Hepatocyte (in vitro differentiated cells): Measurements from ENCODE around the gene TMPRSS7. TPM values are rescaled to one million over a fixed set of nuclear protein-coding genes. Genes with fewer than 3 reads are reported as not detected.

Source experiments
- DNase-seq: peaks from one replicate; pipeline ENCODE4 v3.0.0-alpha.2; 2016; ENCODE audit warnings: low spot score
- H2AFZ ChIP-seq: fragments of 200-600 bp; sonication (generic); 2 replicates; pipeline ENCODE4 v1.6.0; 2016; ENCODE audit warnings: antibody characterized with exemption, mild to moderate bottlenecking
- H3K27ac ChIP-seq: fragments of 200-600 bp; sonication (generic); 2 replicates; pipeline ENCODE4 v1.5.1; 2016; ENCODE audit warnings: mild to moderate bottlenecking
- H3K27me3 ChIP-seq: fragments of 200-600 bp; sonication (generic); 2 replicates; pipeline ENCODE4 v1.6.1; 2016
- H3K36me3 ChIP-seq: fragments of 200-600 bp; sonication (generic); replicated peaks from 2 replicates; pipeline ENCODE4 v1.5.1; 2016; ENCODE audit warnings: low read depth; ENCODE audit not compliant: insufficient read depth
- H3K4me1 ChIP-seq: fragments of 200-600 bp; sonication (generic); 2 replicates; pipeline ENCODE4 v1.5.1; 2016; ENCODE audit warnings: mild to moderate bottlenecking, moderate library complexity; ENCODE audit not compliant: insufficient read depth
- H3K4me2 ChIP-seq: fragments of 200-600 bp; sonication (generic); 2 replicates; pipeline ENCODE4 v1.6.0; 2016
- H3K4me3 ChIP-seq: fragments of 200-600 bp; sonication (generic); 2 replicates; pipeline ENCODE4 v1.5.1; 2016; ENCODE audit warnings: mild to moderate bottlenecking
- H3K79me2 ChIP-seq: fragments of 200-600 bp; sonication (generic); 2 replicates; pipeline ENCODE4 v1.6.0; 2017; ENCODE audit warnings: mild to moderate bottlenecking
- H3K9me2 ChIP-seq: fragments of 200-600 bp; sonication (generic); replicated peaks from 2 replicates; pipeline ENCODE4 v1.6.0; 2017; ENCODE audit warnings: mild to moderate bottlenecking; ENCODE audit not compliant: insufficient read depth
- H3K9me3 ChIP-seq: fragments of 200-600 bp; sonication (generic); 2 replicates; pipeline ENCODE4 v1.5.1; 2016; ENCODE audit warnings: low read depth, mild to moderate bottlenecking
- H4K20me1 ChIP-seq: fragments of 200-600 bp; sonication (generic); 2 replicates; pipeline ENCODE4 v1.6.0; 2016; ENCODE audit warnings: mild to moderate bottlenecking; ENCODE audit not compliant: insufficient read depth, poor library complexity, severe bottlenecking
- EZH2 ChIP-seq: fragments of 200-600 bp; sonication (generic); IDR thresholded peaks from 2 replicates; pipeline ENCODE4 v1.6.1; 2016; ENCODE audit warnings: antibody characterized with exemption, mild to moderate bottlenecking, borderline replicate concordance
- EZH2phosphoT487 ChIP-seq: fragments of 200-600 bp; sonication (generic); IDR thresholded peaks from one replicate; pipeline ENCODE4 v1.6.1; 2018; ENCODE audit warnings: antibody characterized with exemption, mild to moderate bottlenecking, low read depth, moderate library complexity; ENCODE audit not compliant: unreplicated experiment, severe bottlenecking
- WGBS: methylation state at CpG from one replicate; pipeline ENCODE4 v1.1.6; 2016; ENCODE audit warnings: low lambda C conversion rate; ENCODE audit errors: missing lambda C conversion rate; 5-methylcytosine and 5-hydroxymethylcytosine counted together
- polyA plus RNA-seq: library from polyadenylated mRNA; unstranded; fragments of >200 nt; fragmentation: Nextera tagmentation; extraction: Ambion mirVana; gene quantifications from 2 replicates; pipeline ENCODE4 v1.2.1, GENCODE V29; 2016
- total RNA-seq: library from RNA; depleted of rRNA; stranded (reverse); fragments of >200 nt; gene quantifications from 2 replicates; pipeline ENCODE4 v1.2.3, GENCODE V29; 2014
- TF ChIP-seq, protein P1 (sequence below): fragments of 200-600 bp; sonication (generic); IDR thresholded peaks from 2 replicates; pipeline ENCODE4 v1.5.1; 2016; ENCODE audit warnings: antibody characterized with exemption, mild to moderate bottlenecking; ENCODE audit not compliant: poor library complexity

TMPRSS7 gene
- total and polyA plus RNA-seq, 2 experiments from 2014 or later, result 0.06 TPM; not detected in 1

DNA sequence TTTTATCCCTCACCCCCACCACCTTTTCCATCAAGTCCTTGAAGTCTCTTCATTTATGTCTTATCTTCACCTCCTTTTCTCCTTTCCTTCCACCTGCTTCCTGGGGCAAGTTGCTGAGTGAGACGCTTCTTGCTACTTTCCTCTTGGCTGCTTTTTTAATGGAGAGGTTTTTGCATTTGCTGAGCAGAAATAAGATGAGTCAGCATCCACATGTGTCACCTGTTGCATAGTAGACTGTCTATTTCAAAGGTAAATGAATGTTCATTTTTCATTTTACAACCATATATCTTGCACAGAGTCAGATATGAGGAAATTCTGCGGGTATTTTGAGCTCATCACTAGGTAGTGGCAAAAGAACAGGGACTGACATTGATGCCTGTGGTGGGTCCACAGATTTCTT is 70.2 kb downstream of the TMPRSS7 start:
- H3K4me3 ChIP-seq, result no peak overlapping the region
- no peak for DNase-seq
- H3K27me3 ChIP-seq, result no peaks in the 10 kb centered on the region
- peaks cover 3% of the 10 kb centered on the region for H3K4me1 ChIP-seq
- no peak overlapping the region for H3K27ac ChIP-seq
- TF ChIP-seq, protein P1, sequence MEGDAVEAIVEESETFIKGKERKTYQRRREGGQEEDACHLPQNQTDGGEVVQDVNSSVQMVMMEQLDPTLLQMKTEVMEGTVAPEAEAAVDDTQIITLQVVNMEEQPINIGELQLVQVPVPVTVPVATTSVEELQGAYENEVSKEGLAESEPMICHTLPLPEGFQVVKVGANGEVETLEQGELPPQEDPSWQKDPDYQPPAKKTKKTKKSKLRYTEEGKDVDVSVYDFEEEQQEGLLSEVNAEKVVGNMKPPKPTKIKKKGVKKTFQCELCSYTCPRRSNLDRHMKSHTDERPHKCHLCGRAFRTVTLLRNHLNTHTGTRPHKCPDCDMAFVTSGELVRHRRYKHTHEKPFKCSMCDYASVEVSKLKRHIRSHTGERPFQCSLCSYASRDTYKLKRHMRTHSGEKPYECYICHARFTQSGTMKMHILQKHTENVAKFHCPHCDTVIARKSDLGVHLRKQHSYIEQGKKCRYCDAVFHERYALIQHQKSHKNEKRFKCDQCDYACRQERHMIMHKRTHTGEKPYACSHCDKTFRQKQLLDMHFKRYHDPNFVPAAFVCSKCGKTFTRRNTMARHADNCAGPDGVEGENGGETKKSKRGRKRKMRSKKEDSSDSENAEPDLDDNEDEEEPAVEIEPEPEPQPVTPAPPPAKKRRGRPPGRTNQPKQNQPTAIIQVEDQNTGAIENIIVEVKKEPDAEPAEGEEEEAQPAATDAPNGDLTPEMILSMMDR, result no peak
- TF ChIP-seq EZH2 (no peak), EZH2phosphoT487 (no peak)
- no peaks in the 10 kb centered on the region for H4K20me1 ChIP-seq
- no peaks in the 10 kb centered on the region for H3K9me3 ChIP-seq
- H3K9me2 ChIP-seq, result no peaks in the 10 kb centered on the region
- H2AFZ ChIP-seq, result no peak overlapping the region
- H3K4me2 ChIP-seq, result no peak overlapping the region
- no peaks in the 10 kb centered on the region for H3K79me2 ChIP-seq
- H3K36me3 ChIP-seq, result no peaks in the 10 kb centered on the region
- 92% methylated on average over 2 of the region's 2 CpGs for WGBS

DNA sequence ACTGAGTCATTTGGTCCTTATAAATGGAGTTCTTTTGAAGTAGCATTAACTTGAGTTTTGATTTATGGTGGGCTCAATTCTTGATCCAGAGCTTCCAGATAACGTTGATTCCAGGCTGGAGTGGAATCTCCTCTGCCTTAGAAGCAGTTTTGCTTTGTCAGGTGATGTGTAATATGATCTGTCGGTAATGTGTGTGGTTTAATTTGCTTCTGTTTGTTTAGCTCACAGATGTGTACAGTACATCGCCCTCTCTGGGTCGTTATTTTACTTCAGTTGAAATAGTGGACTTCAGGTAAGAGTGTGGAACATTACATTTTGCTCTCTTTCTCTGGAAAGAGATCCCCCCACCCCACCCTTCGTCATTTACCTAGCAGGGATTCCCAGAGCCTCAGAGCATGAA is 74.8 kb downstream of the TMPRSS7 start:
- no peak overlapping the region for H3K4me2 ChIP-seq
- no peaks in the 10 kb centered on the region for H3K9me2 ChIP-seq
- no peaks in the 10 kb centered on the region for H3K27me3 ChIP-seq
- 35% methylated on average over 5 of the region's 5 CpGs for WGBS
- no peaks in the 10 kb centered on the region for H3K9me3 ChIP-seq
- TF ChIP-seq EZH2 (no peak), EZH2phosphoT487 (no peak)
- TF ChIP-seq, protein P1, result no peak
- no peaks in the 10 kb centered on the region for H3K79me2 ChIP-seq
- H3K36me3 ChIP-seq, result no peaks in the 10 kb centered on the region
- peak overlapping the region; percentile 41 for H3K27ac ChIP-seq
- H3K4me1 ChIP-seq, result peaks cover 5% of the 10 kb centered on the region
- no peak for DNase-seq
- H3K4me3 ChIP-seq, result no peak overlapping the region
- no peaks in the 10 kb centered on the region for H4K20me1 ChIP-seq
- H2AFZ ChIP-seq, result no peak overlapping the region

DNA sequence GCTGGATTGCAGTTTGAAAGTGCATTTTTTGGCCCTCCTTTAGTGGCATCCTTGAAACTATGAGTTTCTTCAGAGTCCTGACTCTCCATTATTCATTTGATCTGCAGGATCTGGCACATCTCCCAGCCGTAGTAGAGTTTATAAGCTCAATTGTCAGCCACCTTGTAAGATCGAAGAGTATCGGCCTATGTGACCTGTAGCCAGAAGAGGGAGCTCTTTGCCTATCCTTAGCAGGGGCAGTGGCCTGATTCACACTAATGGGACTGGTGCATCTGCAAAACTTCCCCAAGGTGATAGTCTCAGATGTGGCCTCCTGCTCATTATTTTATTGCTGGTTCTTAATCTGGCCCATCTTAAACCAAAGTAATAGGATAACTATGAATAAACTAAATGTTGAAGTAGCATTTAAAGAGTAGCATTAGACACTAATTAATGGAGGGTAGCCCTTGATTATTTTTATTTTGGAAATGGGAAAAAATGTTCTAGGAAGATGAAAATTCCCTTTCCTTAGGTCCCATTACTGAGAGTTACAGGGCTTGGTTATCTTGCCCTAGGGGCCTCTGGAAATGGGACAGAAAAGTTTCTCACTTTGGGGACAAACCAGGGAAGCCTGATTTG is 77.4 kb downstream of the TMPRSS7 start:
- Histone ChIP-seq H3K9me3 (no peaks in the 10 kb centered on the region), H3K27ac (no peak overlapping the region), H3K79me2 (no peaks in the 10 kb centered on the region), H3K4me3 (no peak overlapping the region), H3K36me3 (no peaks in the 10 kb centered on the region), H3K9me2 (no peaks in the 10 kb centered on the region), H3K27me3 (no peaks in the 10 kb centered on the region), H3K4me1 (peaks cover 5% of the 10 kb centered on the region), H2AFZ (no peak overlapping the region), H4K20me1 (no peaks in the 10 kb centered on the region), H3K4me2 (no peak overlapping the region)
- DNase-seq, result peak; percentile 81
- 24% methylated on average over 3 of the region's 3 CpGs for WGBS
- no peak for TF ChIP-seq EZH2phosphoT487
- TF ChIP-seq, protein P1, result peak; percentile 67
